GM18508 (cell line): Measurements from ENCODE around the gene LY6G6D.

Experiments
- ATAC-seq: cut with Tn5 transposase; IDR thresholded peaks from one replicate; pipeline ENCODE4 v1.9.1; 2021; ENCODE audit warnings: moderate number of reproducible peaks; ENCODE audit not compliant: insufficient read depth, unreplicated experiment

LY6G6D gene

GRCh38 chr6:31733734-31734133, 18.6 kb downstream of the LY6G6D start:
- no peak for ATAC-seq

- ATAC-seq: no peak
Observed at GRCh38 chr6:31734247-31734820, 19.2 kb downstream of the LY6G6D start.

GRCh38 chr6:31734821-31735406, 19.8 kb downstream of the LY6G6D start:
- ATAC-seq: no peak

GRCh38 chr6:31736021-31736767, 21.0 kb downstream of the LY6G6D start, which contains the start of gene CLIC1:
CLIC1 (minus strand) TSS chr6:31736530; CDS start chr6:31736300, 230 bp downstream.
- ATAC-seq: no peak

- no peak for ATAC-seq
Observed at GRCh38 chr6:31736768-31737314, 21.7 kb downstream of the LY6G6D start.

GRCh38 chr6:31737315-31737990, 22.3 kb downstream of the LY6G6D start:
- ATAC-seq: no peak

- ATAC-seq: no peak
Observed at GRCh38 chr6:31737991-31738979, 23.1 kb downstream of the LY6G6D start.

GRCh38 chr6:31739639-31740396, 24.7 kb downstream of the LY6G6D start, which contains the start of gene MSH5:
MSH5 (plus strand) TSS chr6:31740005; CDS start chr6:31740467, 462 bp downstream.
- ATAC-seq: peak; percentile 46

GRCh38 chr6:31740397-31741223, 25.5 kb downstream of the LY6G6D start:
- ATAC-seq: no peak

- ATAC-seq: no peak
Observed at GRCh38 chr6:31741815-31742214, 26.7 kb downstream of the LY6G6D start.

GRCh38 chr6:31742894-31743293, 27.7 kb downstream of the LY6G6D start:
- ATAC-seq: no peak

- ATAC-seq: no peak
Observed at GRCh38 chr6:31744422-31744821, 29.3 kb downstream of the LY6G6D start.

GRCh38 chr6:31749301-31750036, 34.3 kb downstream of the LY6G6D start:
- no peak for ATAC-seq

- no peak for ATAC-seq
Observed at GRCh38 chr6:31750411-31751022, 35.4 kb downstream of the LY6G6D start.

GRCh38 chr6:31752739-31753319, 37.7 kb downstream of the LY6G6D start:
- no peak for ATAC-seq

GRCh38 chr6:31758281-31758680, 43.1 kb downstream of the LY6G6D start:
- ATAC-seq: no peak
